Activated CD4-positive, alpha-beta T cell treated with anti-CD3 and anti-CD28 coated beads for 24 hours (primary cell): Measurements from ENCODE around the gene BCAS3.

Experiments
- DNase-seq, 2 donors: peaks; one replicate each; pipeline ENCODE4 v3.0.0-alpha.2; 2020; ENCODE audit warnings: low read depth in 2 of 2

Gene BCAS3

GRCh38 chr17:61383689-61384201 lies 706.1 kb downstream of the BCAS3 start:
- DNase-seq: no peak

DNA sequence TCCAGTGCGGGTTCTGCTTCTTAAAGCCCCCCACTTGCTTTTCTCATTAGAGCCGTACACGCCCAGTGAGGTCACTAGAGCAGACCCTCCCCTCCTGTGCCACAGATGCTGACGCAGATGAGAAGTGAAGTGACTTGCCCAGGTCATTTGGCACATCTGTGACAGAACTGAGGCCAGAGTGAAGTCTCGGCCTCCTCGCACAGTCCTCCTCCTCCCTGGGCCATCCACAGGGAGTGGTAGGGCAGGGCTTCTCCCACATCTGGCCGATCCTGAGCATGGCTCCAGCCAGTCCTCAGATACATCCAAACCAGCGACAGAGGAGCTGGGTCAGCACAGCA lies 706.7 kb downstream of the BCAS3 start:
- DNase-seq: no peak

- DNase-seq: no peak
Measured at GRCh38 chr17:61384692-61385576, 707.3 kb downstream of the BCAS3 start.

- no peak for DNase-seq
Measured at GRCh38 chr17:61385577-61386236, 708.1 kb downstream of the BCAS3 start.

DNA sequence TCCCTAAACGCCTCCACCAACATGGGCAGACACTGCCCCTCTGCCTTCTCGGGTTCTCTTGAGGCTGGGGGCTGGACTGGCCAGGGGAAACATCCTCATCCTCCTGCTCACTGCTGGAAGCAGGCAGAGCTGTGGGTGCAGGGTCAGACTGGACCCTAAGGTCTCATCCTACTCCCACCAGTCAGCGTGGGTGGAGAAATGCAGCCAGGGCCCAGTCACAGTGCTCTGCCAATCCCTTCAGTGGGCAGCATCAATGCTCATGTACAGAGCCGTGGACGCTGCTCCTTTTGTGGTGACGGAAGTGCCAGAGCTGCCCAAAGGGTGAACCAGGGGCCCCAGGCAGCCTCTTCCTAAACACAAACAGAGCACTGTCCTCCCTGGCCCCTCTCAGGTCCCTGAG lies 708.6 kb downstream of the BCAS3 start:
- no peak for DNase-seq

- DNase-seq: no peak
Measured at GRCh38 chr17:61387011-61387410, 709.4 kb downstream of the BCAS3 start.

- no peak for DNase-seq
Measured at GRCh38 chr17:61387511-61388305, 710.1 kb downstream of the BCAS3 start.

DNA sequence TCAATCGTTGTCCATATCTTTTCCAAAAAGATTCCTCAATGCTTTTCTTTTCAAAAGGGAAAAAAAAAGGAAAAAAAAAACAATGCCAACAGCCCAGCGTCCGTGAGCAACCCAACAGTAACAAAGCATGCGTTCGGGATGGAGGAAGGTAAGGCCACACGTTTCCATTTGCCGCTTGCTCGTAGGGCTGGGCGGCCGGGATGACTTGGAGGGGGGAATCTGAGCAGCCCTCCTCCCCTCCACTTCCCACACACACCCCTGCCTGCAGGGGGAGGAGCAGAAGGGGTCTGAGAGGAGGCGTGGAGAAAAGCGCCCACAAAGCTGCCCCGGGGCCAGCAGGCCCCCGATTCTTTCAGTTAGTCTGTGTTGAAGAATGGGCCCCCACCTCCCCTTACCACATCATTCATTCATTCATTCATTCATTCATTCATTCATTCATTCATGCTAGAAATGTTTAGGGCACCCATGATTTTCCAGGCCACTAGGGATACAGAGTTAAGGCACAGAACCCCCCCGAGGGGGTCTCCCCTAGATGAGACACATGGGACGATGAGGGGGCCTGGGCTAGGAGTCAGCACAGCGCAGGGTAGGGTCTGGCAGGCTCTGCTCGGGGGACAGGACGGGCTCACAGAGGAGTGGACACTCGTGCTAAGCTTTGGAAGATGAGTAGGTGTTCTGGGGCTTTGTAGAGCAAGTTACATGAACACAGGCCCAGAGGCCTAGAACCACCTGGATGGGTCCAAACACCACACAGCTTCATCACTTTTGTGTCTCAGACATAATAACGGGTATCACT lies 711.1 kb downstream of the BCAS3 start:
- DNase-seq: no peak

DNA sequence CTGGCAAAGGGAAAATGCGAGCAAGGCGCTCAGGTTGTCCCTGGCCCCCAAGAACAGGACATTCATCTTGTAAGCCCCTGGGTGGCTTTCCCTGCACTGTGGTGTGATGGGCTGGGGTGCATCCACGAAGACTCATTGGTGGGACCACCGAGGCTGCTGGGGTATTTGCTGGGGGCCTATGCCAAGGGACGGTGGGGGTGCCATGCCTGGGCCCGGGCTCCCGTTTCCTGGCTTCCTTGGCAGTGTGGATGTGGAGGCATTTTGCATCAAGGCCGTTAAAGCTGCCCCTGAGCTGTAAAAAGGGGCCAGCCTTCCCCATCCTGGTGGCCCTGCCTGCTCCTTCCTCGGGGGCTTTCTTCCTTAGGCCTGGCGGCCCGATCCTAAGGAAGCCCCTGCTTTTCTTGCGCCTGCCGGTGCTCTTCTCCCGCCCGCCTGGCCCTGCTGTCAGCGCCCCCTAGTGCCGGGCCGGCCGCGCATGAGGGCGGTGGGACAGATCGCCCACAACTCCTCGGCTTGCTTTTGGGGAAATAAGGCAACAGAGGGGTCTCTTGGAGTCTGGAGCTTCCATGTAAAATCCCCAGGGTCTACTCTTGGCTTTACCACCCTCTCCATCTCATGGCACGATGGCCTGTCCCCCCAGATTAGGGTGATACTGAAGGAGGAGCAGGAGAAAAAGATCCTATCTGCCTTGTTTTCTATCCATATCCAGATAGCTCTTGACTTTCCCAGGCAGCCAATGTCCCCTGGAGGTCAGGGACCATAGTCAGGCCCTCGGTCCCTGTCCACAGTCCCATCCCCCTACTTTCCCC lies 712.2 kb downstream of the BCAS3 start:
- DNase-seq: peak in 1 of 2 donors; percentile 35

DNA sequence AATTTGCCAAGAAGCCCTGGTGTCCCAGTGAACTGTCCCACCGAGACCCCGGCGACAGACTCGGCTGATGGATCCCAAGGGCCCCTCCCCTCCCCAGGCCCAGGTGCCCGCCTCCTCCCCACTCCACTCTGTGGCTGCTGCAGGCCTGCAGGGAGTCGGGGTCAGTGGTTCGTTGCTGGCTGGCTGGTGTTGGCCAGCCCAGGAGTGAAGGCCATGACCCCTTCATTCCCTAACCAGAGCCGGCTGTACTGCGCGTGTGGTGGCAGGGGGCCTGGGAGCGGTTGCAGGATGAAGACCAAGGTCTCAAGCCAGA lies 712.8 kb downstream of the BCAS3 start:
- DNase-seq: no peak

DNA sequence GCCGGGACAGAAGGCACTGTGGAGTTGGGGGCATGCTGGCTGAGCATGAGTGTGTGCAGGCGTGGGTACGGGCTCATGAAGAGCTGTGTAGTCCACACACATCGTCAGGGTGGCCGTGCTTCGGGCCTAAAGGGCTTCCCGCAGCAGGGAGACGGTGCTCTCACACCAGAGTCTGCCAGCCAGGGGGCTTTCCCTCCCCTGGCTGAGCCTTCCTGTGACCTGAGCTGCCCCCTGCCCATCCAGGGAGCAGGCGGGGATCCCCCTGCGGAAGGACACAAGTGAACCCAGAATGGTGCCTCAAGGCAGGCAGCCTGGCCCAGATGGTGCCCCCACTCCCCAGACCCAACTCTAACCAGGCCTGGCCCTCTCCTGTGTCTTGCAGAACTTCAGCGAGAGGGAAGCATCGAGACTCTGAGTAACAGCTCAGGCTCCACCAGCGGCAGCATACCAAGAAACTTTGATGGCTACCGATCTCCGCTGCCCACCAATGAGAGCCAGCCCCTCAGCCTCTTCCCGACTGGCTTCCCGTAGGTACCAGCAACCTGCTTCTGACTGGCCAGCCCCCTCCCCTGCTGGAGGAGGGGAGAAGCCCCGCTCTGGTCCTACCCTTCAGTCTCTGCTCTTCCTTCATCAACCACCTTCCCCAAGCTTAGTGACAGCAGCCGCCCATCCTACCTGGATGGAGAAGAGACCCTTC lies 714.1 kb downstream of the BCAS3 start:
- no peak for DNase-seq

DNA sequence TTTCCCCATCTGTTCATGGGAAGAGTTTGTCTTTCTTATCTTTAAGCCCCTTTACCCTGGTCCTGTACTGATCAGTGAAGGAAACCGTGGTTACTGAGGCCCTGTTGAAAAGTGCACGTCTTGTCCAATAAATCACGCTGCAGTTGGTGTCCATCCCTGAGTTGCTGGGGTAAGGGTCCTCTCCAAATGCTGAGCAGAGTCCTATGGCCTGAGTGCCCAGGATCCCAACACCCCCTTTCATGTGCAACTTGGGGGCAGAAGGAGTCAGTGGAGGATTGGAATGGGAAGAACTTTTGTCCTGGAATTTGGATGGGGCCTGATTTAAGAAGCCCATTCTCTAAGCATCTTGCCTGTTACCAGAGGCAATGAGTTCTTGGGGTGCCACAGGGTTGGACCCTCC lies 715.0 kb downstream of the BCAS3 start:
- no peak for DNase-seq

GRCh38 chr17:61393550-61393903 lies 715.9 kb downstream of the BCAS3 start:
- no peak for DNase-seq

DNA sequence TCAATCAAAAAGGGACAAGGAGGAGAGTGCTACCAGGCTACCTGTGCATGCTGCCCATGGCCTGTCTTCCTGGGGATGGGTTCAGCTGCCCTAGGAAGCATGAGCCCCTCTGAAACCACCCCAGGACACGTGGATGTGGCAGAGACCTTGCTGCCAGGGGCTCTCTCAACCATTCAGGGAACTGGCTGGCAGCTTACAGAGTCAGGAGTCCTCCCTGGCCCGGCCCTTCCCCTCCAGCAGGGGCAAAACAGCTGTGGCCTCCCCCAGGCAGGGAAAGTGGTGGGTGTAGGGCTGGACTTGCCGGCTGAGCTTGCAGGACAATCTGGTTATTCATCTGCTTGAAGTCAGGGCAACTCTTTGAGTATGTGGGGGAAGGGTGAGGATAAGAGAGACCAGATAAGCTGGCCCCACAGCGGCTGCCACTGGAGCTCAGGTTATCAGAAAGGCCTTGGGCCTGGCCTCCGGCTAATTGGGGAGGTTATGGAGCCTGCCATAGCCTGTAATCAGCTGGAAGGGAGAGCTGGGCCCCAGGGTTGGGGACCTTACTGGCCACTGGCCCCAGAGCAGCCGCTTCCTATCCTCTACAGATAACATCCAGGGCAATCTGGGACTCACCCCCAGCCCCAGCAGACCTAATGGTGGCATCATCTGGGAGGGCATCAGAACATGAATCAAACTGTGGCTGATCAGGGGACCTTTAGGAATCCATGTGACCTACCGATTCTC lies 716.4 kb downstream of the BCAS3 start:
- no peak for DNase-seq

DNA sequence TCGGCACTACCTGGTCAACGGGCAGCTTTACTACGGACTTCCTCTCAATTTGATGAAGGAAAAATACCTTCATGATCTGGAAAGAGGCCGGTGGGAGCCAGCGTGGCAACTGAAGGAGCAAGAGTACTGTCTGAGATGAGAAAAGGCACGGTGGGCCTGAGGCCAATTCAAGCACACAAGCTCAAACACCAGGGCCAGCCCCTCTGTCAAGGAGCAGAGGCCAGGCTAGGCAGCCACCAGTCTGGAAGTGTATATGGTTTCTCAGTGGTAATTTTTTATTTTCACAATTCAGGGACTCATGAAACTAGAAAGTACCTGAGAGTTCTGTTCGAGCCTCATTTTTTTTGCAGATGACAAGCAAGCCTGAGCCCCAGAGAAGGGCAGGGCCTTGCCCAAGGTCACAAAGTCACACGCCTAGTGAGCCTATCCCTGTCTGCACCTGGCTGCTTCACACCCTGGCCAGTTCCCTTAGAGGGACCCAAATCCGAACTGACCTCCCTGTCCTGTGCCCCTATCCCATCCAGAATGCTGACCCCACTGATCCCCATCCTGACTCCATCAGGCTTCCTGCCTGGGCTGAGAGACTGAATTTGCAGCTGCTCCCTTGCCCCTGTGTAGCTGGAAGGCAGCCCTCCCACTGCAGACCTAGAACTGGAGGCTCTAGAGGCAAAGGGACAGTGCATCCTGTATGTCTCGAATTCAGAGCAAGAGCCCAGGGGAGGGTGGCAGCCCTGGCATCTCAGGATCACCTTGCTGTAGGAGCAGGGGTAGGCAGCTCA lies 717.2 kb downstream of the BCAS3 start:
- no peak for DNase-seq

DNA sequence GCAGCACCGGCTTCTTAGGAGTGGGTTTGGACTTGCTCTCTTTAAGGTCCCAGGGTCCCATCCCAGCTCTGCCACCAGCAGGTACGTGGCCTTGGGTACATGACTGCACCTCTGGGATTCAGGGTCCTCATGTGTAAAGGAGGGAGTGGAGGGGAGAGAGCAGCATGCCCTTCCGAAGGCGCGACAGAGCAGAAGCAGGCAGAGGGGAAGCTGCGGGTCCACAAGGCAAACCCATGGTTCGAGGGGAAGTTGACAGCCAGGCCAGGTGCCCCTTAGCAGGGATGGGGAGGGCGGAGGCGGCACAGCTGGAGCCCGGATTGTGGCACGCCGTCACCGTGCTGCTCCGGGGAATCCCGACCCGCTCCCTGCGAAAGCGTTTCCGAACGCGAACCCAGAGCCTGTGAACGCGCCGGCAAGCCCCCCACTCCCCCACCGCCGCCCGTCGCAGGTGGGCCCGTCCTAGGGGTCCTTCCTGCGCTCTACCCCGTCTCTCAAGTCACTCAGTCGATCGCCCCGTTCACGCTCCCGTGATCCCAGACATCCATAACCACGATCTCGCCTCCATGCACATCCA lies 717.8 kb downstream of the BCAS3 start:
- DNase-seq: no peak

GRCh38 chr17:61395983-61396585 lies 718.4 kb downstream of the BCAS3 start:
- DNase-seq: no peak

GRCh38 chr17:61396586-61397085 lies 719.0 kb downstream of the BCAS3 start:
- DNase-seq: no peak
